HFF-Myc (cell line): ENCODE results near the gene KLHL25.

Experiments used
- DNase-seq: peaks from one replicate; pipeline ENCODE4 v3.0.0-alpha.2; 2011; ENCODE audit warnings: low read depth; ENCODE audit errors: extremely low read depth
- H3K4me3 ChIP-seq: replicated peaks from 2 replicates; pipeline ENCODE4 v1.5.1; 2011; ENCODE audit warnings: low read depth, mild to moderate bottlenecking, control low read depth, low read length
- CTCF ChIP-seq: IDR thresholded peaks from 2 replicates; pipeline ENCODE4 v1.5.1; 2012; ENCODE audit warnings: mild to moderate bottlenecking, low read depth, low read length, control low read depth; ENCODE audit errors: missing control alignments

KLHL25 gene

GRCh38 chr15:85794598-85795336, at the start of gene KLHL25:
TSS of gene KLHL25 (minus strand) at chr15:85794925. CDS start at chr15:85769810, 25,115 bp downstream.
- peak; percentile 72 for DNase-seq
- no peak for TF ChIP-seq CTCF
- peak within 1 kb of the TSS; percentile 75 for H3K4me3 ChIP-seq

GRCh38 chr15:85840802-85841152, 46.1 kb upstream of the KLHL25 start:
- H3K4me3 ChIP-seq: no peak overlapping the region
- DNase-seq: no peak
- no peak for TF ChIP-seq CTCF

GRCh38 chr15:85840079-85840801, 45.5 kb upstream of the KLHL25 start:
- TF ChIP-seq CTCF: peak; percentile 88
- DNase-seq: peak; percentile 35
- peak overlapping the region; percentile 23 for H3K4me3 ChIP-seq

- H3K4me3 ChIP-seq: no peak overlapping the region
- no peak for DNase-seq
- TF ChIP-seq CTCF: no peak
Measured at GRCh38 chr15:85839643-85840042, 44.9 kb upstream of the KLHL25 start.

GRCh38 chr15:85838655-85839054, 43.9 kb upstream of the KLHL25 start:
- H3K4me3 ChIP-seq: no peak overlapping the region
- TF ChIP-seq CTCF: no peak
- no peak for DNase-seq

- DNase-seq: no peak
- H3K4me3 ChIP-seq: no peak overlapping the region
- TF ChIP-seq CTCF: no peak
Measured at GRCh38 chr15:85837881-85838280, 43.2 kb upstream of the KLHL25 start.
